Measurements from ENCODE around the gene USP48.

The USP48 gene

DNA sequence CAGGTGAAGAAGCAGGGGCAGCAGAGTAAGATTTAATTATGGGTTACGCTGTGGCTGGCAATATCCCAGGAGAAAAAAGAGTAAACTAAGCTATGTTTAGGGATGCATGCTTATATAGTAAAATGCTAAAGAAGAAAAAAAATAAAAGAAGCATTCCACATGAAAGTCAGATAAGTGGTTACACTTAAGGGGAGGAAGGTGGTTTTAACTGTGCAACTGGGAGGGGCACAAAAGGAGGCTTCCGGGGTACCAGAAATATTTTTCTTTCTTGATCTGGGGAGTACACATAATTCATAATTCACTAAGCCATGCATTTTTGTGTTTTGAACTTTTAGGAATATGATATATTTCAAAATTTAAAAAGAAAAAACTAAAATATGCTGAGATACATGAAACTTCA, 39.5 kb downstream of the USP48 start:
- no peak for DNase-seq

DNA sequence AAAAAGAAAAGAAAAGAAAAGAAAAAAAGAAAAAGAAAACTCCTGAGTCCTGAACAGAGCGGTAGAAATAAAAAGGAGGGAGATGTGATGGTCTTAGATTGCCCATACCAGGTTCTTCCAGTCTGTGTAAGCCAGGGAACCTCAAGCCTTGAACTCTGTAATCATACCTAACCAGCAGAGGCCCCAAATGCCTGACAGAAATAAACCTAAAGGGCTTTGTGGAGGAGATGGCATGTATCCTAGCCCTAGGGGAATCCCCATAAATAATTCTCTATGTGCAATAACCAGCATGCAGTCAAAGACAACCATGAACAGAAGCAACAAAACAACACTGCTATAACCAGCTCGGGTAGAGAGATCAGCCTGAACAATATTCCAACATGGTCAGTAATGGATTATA, 40.4 kb downstream of the USP48 start:
- no peak for DNase-seq

DNA sequence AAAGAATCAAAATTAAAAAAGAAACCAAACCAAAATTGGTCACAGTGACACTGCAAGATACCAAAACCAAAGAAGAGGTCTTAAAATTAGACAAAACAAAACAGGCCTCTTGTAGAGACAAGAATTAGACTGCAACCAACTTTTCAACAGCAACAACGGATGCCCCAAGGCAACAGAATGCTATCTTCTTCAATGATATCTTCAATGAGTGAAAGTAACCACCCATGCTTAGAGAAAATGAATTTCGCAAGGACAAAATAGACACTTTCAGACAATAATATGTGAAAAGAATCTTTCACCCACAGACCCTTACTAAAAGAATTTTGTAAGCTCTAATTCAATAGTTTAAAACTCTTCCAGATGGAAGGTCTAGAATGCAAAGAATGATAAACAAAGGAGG, 41.7 kb downstream of the USP48 start:
- no peak for DNase-seq

DNA sequence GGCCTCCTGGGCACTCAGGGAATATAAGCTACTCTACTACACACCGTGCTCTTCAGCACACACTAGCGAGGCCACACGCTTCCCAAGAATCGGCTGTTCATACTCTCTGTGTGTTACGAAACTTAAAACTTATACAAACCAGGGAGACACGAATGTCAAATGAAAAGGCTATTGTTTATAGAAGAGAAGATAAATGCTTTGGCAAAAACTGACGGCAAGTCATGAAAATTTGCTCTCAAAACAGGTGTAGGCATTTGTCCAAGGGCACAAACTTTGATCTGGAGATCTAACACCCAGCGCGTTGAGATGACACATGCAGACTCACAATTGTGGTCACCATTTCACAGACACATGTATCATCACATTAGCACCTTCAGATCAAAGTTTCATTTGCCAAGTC, 46.1 kb downstream of the USP48 start:
- no peak for DNase-seq

DNA sequence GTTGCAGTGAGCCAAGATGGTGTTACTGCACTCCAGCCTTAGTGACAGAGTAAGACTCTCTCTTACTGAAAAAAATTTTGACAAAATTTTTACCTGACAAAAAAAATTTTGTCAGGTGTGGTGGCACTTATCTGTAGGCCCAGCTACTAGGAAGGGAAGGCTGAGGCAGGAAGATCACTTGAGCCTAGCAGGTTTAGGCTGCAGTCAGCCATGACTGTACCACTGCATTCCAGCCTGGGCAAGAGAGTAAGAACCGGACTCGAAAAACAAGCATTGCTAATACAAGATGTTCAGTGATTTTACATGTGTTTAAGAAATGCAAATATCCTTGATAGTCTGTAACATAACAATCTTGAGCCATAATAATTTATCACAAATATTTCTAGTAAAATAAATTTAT, 46.9 kb downstream of the USP48 start:
- no peak for DNase-seq

DNA sequence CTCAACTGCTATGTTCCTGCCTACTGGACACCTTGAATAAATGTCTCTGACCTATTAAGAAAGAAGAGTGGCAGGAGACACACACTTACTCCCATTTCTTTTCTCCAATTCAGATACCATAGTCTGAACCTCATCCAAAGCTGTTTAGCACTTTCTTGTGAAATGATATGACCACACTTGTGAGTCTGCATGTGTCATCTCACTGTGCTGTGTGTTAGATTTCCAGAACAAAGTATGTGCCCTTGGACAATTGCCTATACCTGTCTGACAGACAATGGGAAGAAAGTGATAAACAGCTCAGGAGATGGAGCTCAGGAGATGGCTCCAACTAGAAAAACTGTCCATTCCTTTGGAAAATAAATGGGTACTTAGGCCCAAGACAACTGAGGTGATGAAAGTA, 48.4 kb downstream of the USP48 start:
- DNase-seq: no peak

DNA sequence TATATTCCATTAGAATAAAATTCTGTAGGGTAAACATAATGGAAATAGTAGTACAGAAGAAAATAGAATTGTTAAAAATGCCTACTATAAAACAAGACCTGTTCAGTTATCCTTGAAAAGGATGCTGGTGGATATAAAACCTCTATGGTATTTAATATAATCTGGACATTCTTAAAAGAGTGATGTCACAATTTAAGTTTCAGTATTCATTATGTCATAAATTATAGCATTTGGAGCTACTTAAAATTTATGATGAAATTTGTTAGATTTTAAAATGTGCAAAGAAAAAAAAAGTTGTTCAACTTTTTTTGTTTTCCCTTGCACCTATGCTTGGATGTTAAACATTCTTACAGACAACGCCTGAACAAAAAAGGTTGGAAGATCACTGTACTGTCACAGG, 50.3 kb downstream of the USP48 start:
- DNase-seq: no peak

DNA sequence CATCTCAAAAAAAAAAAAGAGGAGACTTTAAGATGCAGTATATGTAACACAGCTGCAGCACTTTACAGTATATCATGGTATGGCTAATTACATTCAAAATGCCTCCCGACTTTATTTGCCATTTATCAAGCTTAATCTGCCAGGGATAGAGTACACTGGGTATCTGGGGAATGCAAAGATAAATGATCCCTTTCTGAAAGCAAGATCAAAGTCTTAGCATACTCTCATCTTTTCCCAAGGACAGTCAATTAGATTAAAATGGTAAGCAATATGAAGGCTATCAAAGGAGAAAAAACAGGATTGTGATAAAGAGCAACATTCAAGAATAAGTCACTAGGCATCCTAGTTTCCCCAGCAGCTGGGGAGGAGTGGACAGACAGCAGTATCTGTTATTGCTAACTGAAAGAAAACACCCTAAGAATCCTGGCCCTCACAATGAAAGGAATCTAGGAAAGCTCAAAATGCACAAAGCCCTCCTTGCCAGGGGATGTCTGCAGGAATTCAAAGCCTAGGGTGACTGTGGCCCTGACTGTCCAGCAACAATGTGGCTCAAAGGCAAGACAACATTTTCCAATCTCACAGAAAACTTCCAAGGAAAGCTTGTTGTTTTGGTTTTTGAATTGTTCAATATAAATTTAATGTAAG, 57.1 kb downstream of the USP48 start:
- no peak for DNase-seq

DNA sequence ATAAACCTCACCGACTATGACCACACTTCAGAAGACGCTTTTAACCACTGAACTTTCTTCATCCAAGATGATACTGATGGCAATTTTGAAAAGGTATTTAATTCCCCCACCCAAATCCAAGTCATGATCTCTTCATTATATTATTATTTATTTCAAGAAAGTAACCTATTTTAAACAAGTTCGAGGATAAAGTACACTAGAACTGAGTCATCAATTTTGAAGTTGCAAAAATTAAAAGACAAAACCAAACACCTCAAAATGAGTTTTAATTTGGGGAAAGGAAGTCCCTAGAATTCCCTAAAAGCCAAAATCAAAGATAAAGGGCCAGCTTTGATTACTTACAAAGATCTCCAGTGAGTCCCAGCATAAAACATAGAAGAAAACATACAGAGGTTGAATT, 58.4 kb downstream of the USP48 start:
- no peak for DNase-seq

DNA sequence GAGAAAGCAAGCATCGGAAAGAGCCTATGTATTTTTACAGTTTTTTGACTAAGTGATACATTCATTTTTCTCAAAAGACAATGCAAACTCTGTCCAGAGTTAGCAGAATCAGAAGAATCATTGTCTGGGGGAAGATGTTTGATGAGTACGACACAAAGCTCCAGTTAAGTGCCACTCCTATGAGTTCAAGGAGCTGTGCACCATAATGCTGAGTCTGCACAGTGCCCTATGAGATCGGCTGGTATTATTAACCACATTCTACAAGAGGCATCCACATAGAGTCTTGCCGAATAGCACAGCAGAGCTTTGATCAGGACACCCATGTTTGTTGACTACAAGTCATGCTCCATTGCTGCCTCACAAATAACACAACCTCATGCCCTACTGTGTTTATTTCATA, 58.9 kb downstream of the USP48 start:
- DNase-seq: no peak

DNA sequence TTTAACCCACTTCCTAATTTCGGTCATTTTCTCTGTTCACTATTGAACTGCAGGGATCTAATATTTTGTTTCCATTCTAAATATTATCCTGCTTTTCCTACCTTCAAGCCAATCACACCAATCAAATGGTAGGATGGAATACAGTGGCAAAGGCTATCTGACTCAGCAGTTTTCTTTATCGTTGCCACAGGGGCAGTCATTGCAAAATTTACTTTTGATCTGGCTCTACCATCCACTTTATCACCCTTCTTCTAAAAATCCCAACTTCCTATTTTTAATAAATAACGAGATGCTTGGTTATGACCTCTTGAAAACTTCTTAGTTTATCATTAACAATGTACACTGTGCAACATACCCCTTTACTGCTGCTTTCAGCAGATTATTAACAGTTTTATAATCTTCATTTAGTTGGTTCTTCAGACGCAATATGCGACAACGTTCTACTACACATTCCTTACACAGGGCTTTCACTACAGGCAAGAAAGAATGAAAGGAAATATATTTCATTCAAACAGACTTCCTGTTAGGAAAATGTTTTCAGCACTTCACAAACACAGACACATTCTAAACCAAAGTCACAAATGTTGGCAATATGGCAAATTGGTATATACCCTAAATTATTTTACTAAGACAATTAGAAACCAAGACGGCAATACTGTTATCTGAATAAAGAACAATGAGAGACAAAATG, 61.5 kb downstream of the USP48 start:
- no peak for DNase-seq

DNA sequence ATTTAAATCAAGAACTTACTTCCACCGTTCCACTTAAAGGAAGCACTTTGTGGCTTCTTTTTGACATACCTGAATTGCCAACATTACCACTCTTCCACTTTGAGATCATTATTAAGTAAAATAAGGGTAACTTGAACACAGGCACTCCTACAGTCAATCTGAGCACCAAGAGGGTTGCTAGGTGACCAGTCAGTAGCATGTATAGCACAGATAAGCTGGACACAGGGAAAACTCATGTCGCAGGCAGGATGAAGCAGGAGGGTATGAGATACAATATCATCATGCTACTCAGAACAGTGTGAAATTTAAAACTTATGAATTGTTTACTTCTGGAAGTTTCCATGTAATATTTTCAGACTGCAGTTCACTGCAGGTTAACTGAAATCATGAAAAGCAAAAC, 66.8 kb downstream of the USP48 start:
- no peak for DNase-seq

DNA sequence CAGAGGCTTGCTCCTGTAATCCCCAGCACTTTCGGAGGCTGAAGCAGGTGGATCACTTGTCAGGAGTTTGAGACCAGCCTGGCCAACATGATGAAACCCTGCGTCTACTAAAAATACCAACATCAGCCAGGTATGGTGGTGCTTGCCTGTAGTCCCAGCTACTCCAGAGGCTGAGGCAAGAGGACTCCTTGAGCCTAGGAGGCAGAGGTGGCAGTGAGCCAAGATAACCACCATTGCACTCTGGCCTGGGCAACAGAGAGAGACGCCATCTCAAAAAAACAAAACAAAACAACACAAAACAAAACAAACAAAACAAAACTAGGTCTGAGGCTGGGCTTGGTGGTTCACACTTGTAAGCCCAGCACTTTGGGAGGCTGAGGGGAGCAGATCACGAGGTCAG, 75.1 kb downstream of the USP48 start:
- DNase-seq: no peak

DNA sequence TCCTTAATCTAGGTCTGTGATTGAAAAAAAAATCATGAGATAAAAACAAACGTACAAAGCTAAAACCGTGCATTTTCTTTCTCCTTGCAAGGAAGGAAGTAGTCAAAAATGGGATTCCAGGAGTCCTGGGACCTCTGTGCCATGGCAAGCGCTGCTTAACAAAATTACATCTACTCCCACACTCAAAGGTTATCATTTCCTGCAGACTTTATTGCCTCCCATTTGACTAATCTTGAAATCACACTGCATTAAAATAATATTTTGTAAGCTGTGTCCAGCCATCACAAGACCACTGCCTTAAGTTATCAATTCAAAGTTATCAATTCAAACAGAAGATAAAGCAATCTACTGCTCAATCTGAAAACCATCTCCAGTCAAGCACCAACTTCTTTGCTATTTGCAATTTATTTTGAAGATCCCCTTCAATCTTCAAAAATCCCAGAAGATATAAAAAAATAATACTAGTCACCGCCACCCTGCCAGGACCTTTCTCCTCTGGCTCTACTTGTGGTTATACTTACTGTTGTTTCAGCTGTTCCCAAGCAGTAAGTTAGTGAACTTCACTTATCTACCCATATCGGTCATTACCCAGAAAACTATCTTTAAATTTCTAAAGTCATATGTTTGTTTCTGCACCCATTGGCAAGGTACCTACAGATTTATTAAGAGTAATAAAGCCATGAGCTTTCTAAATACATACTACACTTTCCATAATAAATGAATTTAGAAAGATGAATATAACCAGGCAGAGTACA, 75.7 kb downstream of the USP48 start:
- DNase-seq: no peak

DNA sequence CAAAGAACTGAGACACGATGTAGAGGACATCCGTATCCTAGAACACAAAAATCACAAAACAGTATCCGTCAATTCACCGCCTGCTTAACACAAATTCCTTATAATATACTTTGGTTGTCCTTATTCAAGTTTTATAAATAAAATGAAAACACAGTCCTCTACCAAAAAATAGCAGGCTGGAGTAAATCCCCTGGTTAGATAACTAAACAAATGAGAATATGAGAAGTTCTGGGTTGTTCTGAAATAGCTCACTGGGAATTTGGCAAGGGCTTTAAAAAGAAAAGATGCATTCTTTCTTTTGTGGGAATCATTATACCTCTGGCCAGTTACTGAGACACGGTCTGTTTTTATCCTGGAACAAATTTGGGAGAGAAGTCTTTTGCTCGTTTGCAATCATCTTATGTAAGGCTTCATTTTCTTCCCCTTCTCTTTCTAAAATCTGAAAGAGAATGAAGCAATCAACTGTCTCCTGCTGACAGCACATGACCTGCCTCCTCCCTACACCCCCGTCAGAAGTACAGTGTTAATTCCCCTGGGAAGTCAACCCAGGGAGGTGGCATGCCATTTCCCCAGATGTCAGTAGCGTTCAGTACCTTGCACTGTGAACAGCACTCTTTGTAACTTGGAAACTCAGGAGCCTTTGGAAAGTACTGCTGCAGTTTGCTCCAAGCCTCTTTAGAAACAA, 76.7 kb downstream of the USP48 start:
- DNase-seq: no peak

DNA sequence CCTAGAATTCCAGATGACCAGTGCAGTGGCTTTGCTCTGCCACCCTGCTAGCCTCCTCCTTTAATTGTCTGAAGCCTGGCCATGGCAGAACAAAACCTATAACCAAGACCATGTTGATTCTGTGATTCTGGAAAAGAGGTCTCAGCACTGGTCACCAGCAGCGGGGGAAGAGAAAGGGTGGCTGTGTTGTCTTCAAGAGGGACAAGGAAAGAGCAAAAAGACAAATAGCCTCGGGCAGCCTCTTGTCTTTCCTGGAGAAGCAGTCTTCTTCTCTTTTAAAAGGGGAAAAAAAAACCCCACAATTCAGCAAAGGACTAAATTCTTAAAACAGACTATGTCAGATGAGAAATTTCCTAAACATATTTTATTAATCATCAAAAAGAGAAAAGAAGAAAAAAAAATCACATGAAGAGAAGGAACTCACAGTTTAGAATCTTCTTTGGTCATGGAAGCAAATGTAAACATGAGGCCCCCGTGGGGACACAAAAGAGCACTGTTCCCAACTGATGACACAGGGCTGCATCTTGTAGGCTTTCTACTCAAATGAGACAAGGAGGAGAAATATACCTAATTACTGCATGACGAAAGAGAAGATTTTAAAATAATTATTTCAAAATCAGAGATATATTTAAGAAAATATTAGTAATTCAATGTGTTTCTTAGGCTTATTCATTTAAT, 77.5 kb downstream of the USP48 start:
- DNase-seq: no peak

DNA sequence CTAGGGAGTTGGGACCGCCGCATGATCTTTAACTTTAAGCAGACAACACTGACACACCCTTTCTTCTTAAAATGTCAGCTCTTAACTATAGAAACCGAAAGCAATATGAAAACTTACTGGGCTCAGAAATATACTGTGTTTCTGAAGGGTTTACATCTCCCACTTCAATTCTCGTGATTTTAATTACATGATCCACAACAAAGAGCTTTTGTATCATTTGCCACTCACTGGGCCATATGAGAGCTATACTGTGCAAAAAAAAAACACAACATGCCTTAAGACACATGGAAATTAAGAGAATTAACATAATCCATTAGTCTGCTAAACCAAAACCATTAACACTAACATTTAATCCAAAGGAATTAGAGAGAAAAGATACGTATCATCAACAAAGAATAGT, 78.8 kb downstream of the USP48 start:
- no peak for DNase-seq

DNA sequence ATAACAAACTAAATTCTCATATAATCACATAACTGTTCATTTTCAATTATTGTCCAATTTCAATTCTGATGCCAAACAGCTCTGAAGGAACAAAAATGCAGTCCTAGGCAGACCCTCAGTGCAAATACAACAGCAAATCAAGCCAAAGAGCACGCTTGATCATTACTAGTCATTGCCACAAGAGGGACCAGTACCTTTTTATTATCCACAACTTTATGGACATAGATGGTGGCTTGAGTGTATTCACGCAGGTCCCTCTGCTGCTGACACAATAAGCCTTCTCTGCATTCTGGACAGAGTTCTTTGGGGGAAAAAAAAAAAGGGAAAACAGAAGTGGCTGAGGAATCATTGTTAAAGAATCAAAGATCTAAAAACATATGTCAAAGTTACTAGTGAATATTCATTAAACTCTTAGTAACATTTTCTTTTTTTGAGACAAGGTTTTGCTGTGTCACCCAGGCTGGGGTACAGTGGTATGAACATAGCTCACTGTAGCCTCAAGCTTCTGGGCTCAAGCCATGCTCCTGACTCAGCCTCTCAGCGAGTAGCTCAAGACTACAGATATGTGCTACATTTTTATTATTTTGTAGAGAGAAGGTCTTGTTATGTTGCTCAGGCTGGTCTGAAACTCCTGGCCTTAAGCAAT, 79.5 kb downstream of the USP48 start:
- no peak for DNase-seq

DNA sequence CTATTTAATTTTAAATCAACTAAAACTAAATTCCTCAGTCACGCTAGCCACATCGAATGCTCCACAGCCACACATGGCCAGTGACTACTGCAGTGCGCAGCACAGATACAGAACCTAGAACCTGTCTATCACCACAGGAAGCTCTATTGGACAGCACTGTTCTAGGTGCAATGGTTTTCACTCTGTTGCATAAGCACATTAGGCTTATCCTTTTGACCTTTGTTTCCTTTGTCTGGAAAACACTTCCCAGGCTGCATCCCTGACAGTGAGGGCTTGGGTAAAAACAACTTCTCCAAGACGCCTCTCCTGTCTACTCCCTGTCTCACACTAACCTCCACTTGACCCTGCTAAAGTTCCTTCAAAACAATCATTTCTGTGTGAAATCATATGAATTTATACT, 80.2 kb downstream of the USP48 start:
- DNase-seq: no peak

DNA sequence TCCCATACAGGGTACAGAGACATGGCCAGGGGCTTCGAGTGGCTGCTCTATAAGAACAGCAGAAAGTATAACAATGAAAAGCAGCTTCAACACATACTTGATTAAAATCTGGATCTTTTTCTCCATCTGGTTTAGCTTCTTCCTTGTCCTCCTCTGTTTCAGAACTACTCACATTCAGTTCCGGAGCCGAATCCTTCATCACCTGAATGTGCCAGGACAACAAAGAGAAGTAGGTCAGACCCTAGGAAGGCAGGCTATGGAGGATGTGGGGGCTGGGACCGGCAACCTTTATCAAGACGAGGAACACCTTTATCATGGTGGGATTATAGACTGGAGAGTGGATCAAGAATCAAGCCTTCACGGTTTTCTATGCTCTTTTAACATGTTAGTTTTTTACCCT, 81.5 kb downstream of the USP48 start:
- DNase-seq: no peak

DNA sequence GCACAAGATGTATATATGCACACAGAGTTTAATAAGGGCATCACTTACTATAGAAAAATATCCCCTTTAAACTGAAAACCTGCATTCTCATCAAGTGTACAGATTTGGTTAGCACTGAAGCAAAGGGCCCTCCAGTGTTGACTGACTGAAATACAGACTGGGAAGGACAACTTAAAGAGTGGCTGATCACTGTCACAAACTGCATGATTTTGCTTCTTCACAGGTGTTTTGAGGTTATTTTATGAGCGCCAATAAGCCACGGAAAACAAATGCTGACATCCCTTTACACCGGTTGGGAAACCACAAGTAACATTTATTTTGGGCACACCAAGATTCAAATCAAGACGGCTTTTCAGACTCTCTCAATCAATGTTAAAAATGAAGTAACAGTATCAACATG, 82.9 kb downstream of the USP48 start:
- DNase-seq: no peak

DNA sequence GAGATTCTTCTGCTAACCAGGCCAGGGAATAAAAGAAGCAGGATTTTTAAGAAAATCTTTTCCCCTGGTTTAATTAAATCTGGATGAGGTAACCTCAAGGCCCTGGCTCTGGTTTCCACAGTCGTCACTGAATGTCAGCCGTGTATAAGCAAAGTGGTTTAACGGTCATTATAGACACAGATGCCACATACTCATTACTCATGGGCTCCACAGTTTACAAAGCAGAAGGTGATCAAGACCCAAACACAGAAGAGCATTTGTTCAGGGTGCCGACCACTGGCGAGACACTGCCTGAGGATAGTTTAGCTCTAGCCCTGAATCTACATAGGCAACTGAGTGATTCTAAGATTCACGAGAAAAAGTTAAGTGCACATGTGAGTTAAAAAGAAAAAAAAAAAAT, 86.0 kb downstream of the USP48 start:
- DNase-seq: no peak

DNA sequence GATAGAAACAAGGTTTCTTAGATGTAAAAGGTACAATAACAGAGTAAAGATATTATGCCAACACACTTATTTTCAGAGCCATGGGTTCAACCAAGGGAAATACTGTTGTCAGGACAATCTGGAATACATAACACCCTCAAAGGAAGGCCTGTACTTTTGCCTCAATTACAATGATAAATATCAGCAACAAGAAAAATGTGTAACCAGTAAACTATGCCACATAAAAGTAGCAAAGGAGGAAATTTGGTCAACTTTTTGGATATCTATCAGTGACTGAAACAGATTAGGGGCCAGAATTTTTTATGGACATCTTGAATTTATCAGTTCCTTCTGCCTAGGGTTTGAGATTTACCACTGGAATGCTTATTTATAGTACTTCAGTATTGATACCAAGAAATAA, 89.2 kb downstream of the USP48 start:
- no peak for DNase-seq
